ENCODE data around the gene PBX4. TPM values are rescaled to one million over a fixed set of nuclear protein-coding genes. Genes with fewer than 3 reads are reported as not detected.

Gene PBX4
- total RNA-seq, 2 donors from 2014 or later = 1.6 to 8.2 TPM

- ATAC-seq = peak; percentile 15
- no peak for TF ChIP-seq POLR2A (IDR thresholded peaks at IDR 0.05)
- no peak for TF ChIP-seq CTCF (IDR thresholded peaks at IDR 0.05)
- H3K27me3 ChIP-seq = peaks cover 0 to 30% of the 10 kb centered on the region in 2 donors
- peaks cover 28% of the 10 kb centered on the region for H3K4me1 ChIP-seq
- H3K4me3 ChIP-seq = no peak within 1 kb of the TSS
- intact Hi-C loops (cut with DNase I) = loop anchor here (5.0 kb wide), 1 partner anchor 419 kb away; no protein-coding TSS in a partner anchor
- no peaks in the 10 kb centered on the region for H3K36me3 ChIP-seq (replicated peaks in 1 of 2; ENCODE audit: insufficient read depth in 1 of 2, low read depth in 2 of 2)
- peak in 3 of 4 donors; percentile 31 to 55 (median 35) for DNase-seq
- H3K27ac ChIP-seq = no peak within 1 kb of the TSS
- 2 to 4% methylated on average over 11 to 53 of the region's 56 CpGs for WGBS, 2 donors
- H3K9me3 ChIP-seq = no peaks in the 10 kb centered on the region
These were observed 80.3 kb downstream of the PBX4 start, which contains the start of gene CILP2 for GRCh38 chr19:19538061-19538784. CILP2 (plus strand) TSS chr19:19538265; CDS start chr19:19538350, 85 bp downstream.

- peak in 1 of 4 donors; percentile 31 for DNase-seq
- Histone ChIP-seq H3K9me3 (no peaks in the 10 kb centered on the region), H3K4me1 (peaks cover 31% of the 10 kb centered on the region), H3K4me3 (no peak overlapping the region), H3K36me3 (replicated peaks in 1 of 2; ENCODE audit: insufficient read depth in 1 of 2, low read depth in 2 of 2) (no peaks in the 10 kb centered on the region), H3K27ac (no peak overlapping the region), H3K27me3 (peaks cover 0 to 30% of the 10 kb centered on the region in 2 donors)
- ATAC-seq = no peak
- no peak for TF ChIP-seq POLR2A (IDR thresholded peaks at IDR 0.05)
- TF ChIP-seq CTCF (IDR thresholded peaks at IDR 0.05) = no peak
- intact Hi-C loops (cut with DNase I) = loop anchor here (5.0 kb wide), 1 partner anchor 420 kb away; no protein-coding TSS in a partner anchor
- WGBS, 2 donors = 33 to 51% methylated on average over 17 to 56 of the region's 59 CpGs
These were observed 81.1 kb downstream of the PBX4 start for GRCh38 chr19:19537075-19538048.

- WGBS, 2 donors = 82 to 89% methylated on average over 5 to 26 of the region's 34 CpGs
- DNase-seq = no peak
These were observed 82.9 kb downstream of the PBX4 start for GRCh38 chr19:19535311-19536191.

More at GRCh38 chr19:19535311-19536191, 82.9 kb downstream of the PBX4 start:
- Histone ChIP-seq H3K36me3 (replicated peaks in 1 of 2; ENCODE audit: insufficient read depth in 1 of 2, low read depth in 2 of 2) (no peaks in the 10 kb centered on the region), H3K4me1 (peaks cover 29% of the 10 kb centered on the region), H3K4me3 (no peak overlapping the region), H3K27me3 (peaks cover 0 to 18% of the 10 kb centered on the region in 2 donors), H3K9me3 (no peaks in the 10 kb centered on the region), H3K27ac (no peak overlapping the region)
- intact Hi-C loops (cut with DNase I) = loop anchor here (5.0 kb wide), 1 partner anchor 422 kb away; no protein-coding TSS in a partner anchor
- no peak for ATAC-seq
- no peak for TF ChIP-seq POLR2A (IDR thresholded peaks at IDR 0.05)
- TF ChIP-seq CTCF (IDR thresholded peaks at IDR 0.05) = no peak
